Gastrocnemius medialis (tissue), 4 donors: ENCODE results near the gene PTMS. TPM values are rescaled to one million over a fixed set of nuclear protein-coding genes. Genes with fewer than 3 reads are reported as not detected.
A peak's percentile ranks its signal among the peaks of the same experiment; 100 is the strongest.

ENCODE experiments used
- ATAC-seq, 2 donors: fragments of 150-250 bp; one replicate each; pipeline ENCODE4 v1.9.1; 2016
- DNase-seq, 2 donors: peaks; one replicate each; pipeline ENCODE4 v3.0.0-alpha.2; 2019
- H3K27ac ChIP-seq, 4 donors: fragments of 200-600 bp; sonication (generic); 1 replicate in 1 of 4; 2 replicates in 3 of 4; pipeline ENCODE4 v1.5.1; 2016 to 2018; ENCODE audit warnings: mild to moderate bottlenecking in 2 of 4, moderate library complexity in 1 of 4
- H3K27me3 ChIP-seq, 3 donors: fragments of 200-600 bp; sonication (generic) in 2 of 3; 1 replicate in 1 of 3; 2 replicates in 2 of 3; pipeline versions ENCODE4 v1.5.1 to v1.6.0; 2016 to 2019; ENCODE audit warnings: mild to moderate bottlenecking in 1 of 3, moderate library complexity in 1 of 3
- H3K36me3 ChIP-seq, 2 donors: fragments of 200-600 bp; sonication (generic) in 1 of 2; one replicate each; pipeline ENCODE4 v1.5.1; 2017 to 2018
- H3K4me1 ChIP-seq, 2 donors: fragments of 200-600 bp; sonication (generic) in 1 of 2; one replicate each; pipeline ENCODE4 v1.5.1; 2016 to 2017; ENCODE audit warnings: mild to moderate bottlenecking in 2 of 2
- H3K4me3 ChIP-seq, 4 donors: fragments of 200-600 bp; sonication (generic) in 3 of 4; 1 replicate in 1 of 4; 2 replicates in 3 of 4; pipeline ENCODE4 v1.5.1; 2016 to 2019; ENCODE audit warnings: mild to moderate bottlenecking in 2 of 4
- H3K9me3 ChIP-seq, 3 donors: fragments of 200-600 bp; sonication (generic) in 2 of 3; 1 replicate in 1 of 3; 2 replicates in 2 of 3; pipeline ENCODE4 v1.5.1; 2016 to 2019
- POLR2A ChIP-seq, 2 donors: fragments of 450-650 bp; IDR thresholded peaks; one replicate each; pipeline ENCODE4 v1.6.1; 2017; ENCODE audit warnings: antibody characterized with exemption in 2 of 2, mild to moderate bottlenecking in 2 of 2, moderate library complexity in 2 of 2
- in situ Hi-C, 4 donors: fragments of 200-750 bp; cut with MboI; loops; one replicate each; pipeline versions ENCODE4 v1.15.0 to v1.8.0; 2017; ENCODE audit warnings: low sequenced_read_pairs in 4 of 4
- intact Hi-C: fragments of 100-400 bp; cut with DNase I; formaldehyde crosslinking; loops from one replicate; pipeline ENCODE4 v1.15.1; 2023; ENCODE audit warnings: low total_unique reads
- total RNA-seq, 4 donors: library from RNA; depleted of rRNA; stranded (reverse); fragments of >200 nt; gene quantifications; one replicate each; pipeline versions ENCODE4 v1.1.0 to v1.2.3, GENCODE V29; 2016
- TF ChIP-seq, protein P1 (sequence below), 5 experiments: fragments of 450-650 bp in 3 of 5; fragments of 200-600 bp in 2 of 5; sonication (generic) in 2 of 5; IDR thresholded peaks in 4 of 5; conservative IDR thresholded peaks in 1 of 5; 1 replicate in 4 of 5; 2 replicates in 1 of 5; pipeline ENCODE4 v1.5.1; 2016 to 2019; ENCODE audit warnings: antibody characterized with exemption in 5 of 5, mild to moderate bottlenecking in 3 of 5, moderate library complexity in 3 of 5

The PTMS gene
- total RNA-seq, 4 donors from 2014 or later = 15.0 to 40.4 (median 31.5) TPM

DNA sequence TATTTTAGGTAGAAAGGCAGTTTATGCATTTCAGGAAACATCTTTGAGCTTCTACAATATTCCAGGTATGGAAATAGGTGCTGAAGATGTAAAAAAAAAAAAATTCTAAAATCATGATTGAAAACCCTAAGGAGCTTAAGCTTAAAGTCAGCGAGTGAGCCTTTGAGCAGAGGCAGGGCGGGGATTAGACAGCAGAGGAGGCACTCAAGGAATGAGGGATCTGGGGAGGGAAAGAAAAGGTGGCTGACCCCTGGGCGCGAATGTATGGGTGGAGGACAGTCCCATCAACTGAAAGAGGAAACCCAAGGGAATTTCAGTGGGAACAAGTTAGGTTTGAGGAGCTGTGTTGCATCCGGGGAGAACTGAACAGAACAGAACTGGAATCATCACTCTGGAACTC lies 6.4 kb upstream of the PTMS start:
- in situ Hi-C loops (no loop called here), intact Hi-C loops (no loop called here)
- Histone ChIP-seq H3K27ac (no peak overlapping the region), H3K27me3 (no peaks in the 10 kb centered on the region), H3K4me3 (no peak overlapping the region), H3K9me3 (no peaks in the 10 kb centered on the region), H3K36me3 (no peaks in the 10 kb centered on the region), H3K4me1 (peaks cover 0 to 7% of the 10 kb centered on the region in 2 donors)
- TF ChIP-seq, protein P1, sequence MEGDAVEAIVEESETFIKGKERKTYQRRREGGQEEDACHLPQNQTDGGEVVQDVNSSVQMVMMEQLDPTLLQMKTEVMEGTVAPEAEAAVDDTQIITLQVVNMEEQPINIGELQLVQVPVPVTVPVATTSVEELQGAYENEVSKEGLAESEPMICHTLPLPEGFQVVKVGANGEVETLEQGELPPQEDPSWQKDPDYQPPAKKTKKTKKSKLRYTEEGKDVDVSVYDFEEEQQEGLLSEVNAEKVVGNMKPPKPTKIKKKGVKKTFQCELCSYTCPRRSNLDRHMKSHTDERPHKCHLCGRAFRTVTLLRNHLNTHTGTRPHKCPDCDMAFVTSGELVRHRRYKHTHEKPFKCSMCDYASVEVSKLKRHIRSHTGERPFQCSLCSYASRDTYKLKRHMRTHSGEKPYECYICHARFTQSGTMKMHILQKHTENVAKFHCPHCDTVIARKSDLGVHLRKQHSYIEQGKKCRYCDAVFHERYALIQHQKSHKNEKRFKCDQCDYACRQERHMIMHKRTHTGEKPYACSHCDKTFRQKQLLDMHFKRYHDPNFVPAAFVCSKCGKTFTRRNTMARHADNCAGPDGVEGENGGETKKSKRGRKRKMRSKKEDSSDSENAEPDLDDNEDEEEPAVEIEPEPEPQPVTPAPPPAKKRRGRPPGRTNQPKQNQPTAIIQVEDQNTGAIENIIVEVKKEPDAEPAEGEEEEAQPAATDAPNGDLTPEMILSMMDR (IDR thresholded peaks at IDR 0.05 in 4 of 5, conservative IDR thresholded peaks at IDR 0.05 in 1 of 5) = no peak
- no peak for DNase-seq
- no peak for ATAC-seq

DNA sequence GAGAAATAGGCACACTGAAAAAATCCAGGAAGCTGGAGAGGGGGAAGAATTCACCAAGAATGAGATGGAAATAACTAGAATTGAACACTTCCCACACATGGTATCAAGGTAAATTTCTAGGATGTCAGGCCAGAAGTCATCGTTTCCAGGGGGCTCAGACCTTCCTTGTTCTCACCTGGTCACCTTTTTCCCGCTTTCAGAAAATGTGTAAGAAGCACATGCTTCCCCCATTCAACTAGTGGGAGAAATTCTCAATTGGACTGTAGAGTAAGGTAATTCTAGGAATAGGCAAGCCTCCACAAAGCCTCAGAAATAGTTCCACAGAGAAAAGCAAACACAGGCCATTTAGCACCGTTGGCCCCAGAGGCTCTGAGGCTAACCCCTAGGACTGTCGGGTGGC lies 2.8 kb upstream of the PTMS start:
- no peaks in the 10 kb centered on the region for H3K9me3 ChIP-seq
- H3K4me1 ChIP-seq = peaks cover 14 to 21% of the 10 kb centered on the region in 2 donors
- H3K27me3 ChIP-seq = peaks cover 0 to 9% (median 0%) of the 10 kb centered on the region in 3 donors
- no peaks in the 10 kb centered on the region for H3K36me3 ChIP-seq
- ATAC-seq (no peak), DNase-seq (no peak)
- intact Hi-C loops (no loop called here), in situ Hi-C loops (no loop called here)
- H3K4me3 ChIP-seq = no peak overlapping the region
- TF ChIP-seq, protein P1 (IDR thresholded peaks at IDR 0.05 in 4 of 5, conservative IDR thresholded peaks at IDR 0.05 in 1 of 5) = no peak
- TF ChIP-seq POLR2A (IDR thresholded peaks at IDR 0.05) = no peak
- peak overlapping the region; percentile 73 to 85 (median 82) for H3K27ac ChIP-seq

DNA sequence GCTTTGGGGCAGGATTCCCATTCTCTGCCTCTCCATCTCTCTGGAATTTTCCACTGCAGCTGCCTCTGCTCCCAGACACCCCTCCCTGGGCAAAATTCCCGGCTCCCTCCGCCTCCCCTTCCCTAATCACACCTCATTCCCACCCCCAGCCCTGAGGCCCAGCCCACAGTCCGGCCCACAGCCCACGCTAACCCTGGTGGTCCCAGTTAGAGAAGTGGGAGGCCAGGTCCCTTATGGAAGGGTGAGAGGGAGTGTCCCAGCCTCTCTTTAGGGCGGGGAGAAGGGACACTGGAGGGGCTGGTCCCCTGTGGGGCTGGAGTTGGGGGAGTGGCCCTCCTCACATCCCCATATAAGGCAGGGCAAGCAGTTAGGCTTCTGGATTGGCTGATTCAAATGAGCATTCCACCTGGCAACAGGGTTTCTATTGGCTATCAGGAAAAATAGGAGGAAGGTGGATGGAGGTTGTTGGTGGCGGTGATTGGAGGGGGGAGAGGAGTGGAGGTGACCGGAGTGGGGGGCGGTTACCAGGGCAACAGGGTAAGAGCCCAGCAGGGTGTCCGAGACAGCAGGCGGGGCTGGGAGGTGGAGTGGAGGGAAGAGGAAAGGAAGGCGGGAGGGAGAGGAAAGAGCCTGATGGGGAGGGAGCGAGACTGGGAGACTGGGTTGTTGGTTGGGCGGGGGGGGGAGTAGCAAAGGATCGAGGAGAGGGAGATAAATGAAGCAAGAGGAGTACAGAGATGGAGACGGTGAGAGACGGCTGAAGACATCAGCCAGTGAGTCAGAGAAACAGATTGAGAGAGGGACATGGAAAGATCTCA lies 1.9 kb upstream of the PTMS start:
- H3K9me3 ChIP-seq = no peaks in the 10 kb centered on the region
- intact Hi-C loops (no loop called here), in situ Hi-C loops (no loop called here)
- H3K27ac ChIP-seq = peak overlapping the region; percentile 73 to 85 (median 82)
- peaks cover 0 to 9% (median 0%) of the 10 kb centered on the region in 3 donors for H3K27me3 ChIP-seq
- TF ChIP-seq, protein P1 (IDR thresholded peaks at IDR 0.05 in 4 of 5, conservative IDR thresholded peaks at IDR 0.05 in 1 of 5) = no peak
- TF ChIP-seq POLR2A (IDR thresholded peaks at IDR 0.05) = peak; percentile 11 to 39
- peak; percentile 91 to 93 for ATAC-seq
- DNase-seq = peak; percentile 83 to 86
- H3K4me3 ChIP-seq = peak overlapping the region; percentile 18 to 50 (median 42)
- peaks cover 20 to 26% of the 10 kb centered on the region in 2 donors for H3K4me1 ChIP-seq
- H3K36me3 ChIP-seq = no peaks in the 10 kb centered on the region

DNA sequence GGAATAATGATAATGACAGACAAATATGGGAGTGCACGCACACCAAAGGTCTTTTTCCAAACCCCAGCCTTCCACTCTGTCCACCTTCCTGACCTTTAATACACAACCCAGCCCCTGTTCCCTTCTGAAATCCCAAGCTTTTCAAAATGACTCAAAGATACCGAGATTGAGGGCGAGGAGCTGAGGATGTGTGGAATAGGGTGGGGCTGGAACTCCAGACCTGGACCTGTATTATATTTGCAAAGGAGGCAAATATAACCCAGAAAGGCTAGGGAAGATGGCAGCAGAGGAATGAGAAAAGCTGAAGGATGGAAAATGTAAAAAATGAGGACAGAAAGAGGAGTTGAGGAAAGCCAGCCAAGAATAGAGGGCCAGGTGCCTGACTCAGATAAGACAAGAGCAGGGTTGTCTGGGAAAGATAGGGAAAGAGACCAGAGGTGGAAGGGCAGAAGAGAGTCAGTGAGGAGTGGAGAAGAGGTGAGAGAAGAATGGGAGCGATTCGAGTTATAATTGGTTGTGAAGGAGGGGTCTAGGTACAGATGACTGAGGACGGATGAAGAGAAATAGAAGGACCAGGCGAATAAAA lies 1.0 kb upstream of the PTMS start:
- peak overlapping the region; percentile 73 to 85 (median 82) for H3K27ac ChIP-seq
- no peak for ATAC-seq
- no peaks in the 10 kb centered on the region for H3K36me3 ChIP-seq
- intact Hi-C loops = loop anchor here (5.0 kb wide), 1 partner anchor 103 kb away; the partner anchor contains the start of gene ING4
- in situ Hi-C loops = no loop called here
- peaks cover 0 to 9% (median 0%) of the 10 kb centered on the region in 3 donors for H3K27me3 ChIP-seq
- peak overlapping the region; percentile 65 to 89 (median 81) for H3K4me3 ChIP-seq
- DNase-seq = no peak
- H3K9me3 ChIP-seq = no peaks in the 10 kb centered on the region
- peaks cover 20 to 26% of the 10 kb centered on the region in 2 donors for H3K4me1 ChIP-seq
- TF ChIP-seq, protein P1 (IDR thresholded peaks at IDR 0.05 in 4 of 5, conservative IDR thresholded peaks at IDR 0.05 in 1 of 5) = no peak
- no peak for TF ChIP-seq POLR2A (IDR thresholded peaks at IDR 0.05)
